Measurements from ENCODE around the gene PPP2R1B. TPM values are rescaled to one million over a fixed set of nuclear protein-coding genes. Genes with fewer than 3 reads are reported as not detected.
"Not testable (repeated sequence)": the region's sequence is repeated elsewhere in the genome, so short reads cannot be mapped to it uniquely, and the experiment has no call there.

The PPP2R1B gene
- total RNA-seq, 1 donor, result 19.9 TPM

GRCh38 chr11:111719379-111719778 lies 46.8 kb downstream of the PPP2R1B start:
- H3K79me2 ChIP-seq (ENCODE audit: insufficient read depth, low read length), result no peaks in the 10 kb centered on the region
- peaks cover 20% of the 10 kb centered on the region for H3K4me1 ChIP-seq (ENCODE audit: insufficient read depth, low read length)
- TF ChIP-seq CTCF (IDR thresholded peaks at IDR 0.05; ENCODE audit: extremely low read depth, low read depth, low read length), result no peak
- no peaks in the 10 kb centered on the region for H4K20me1 ChIP-seq (ENCODE audit: insufficient read depth, low read length)
- DNase-seq (ENCODE audit: insufficient read length, low spot score, missing footprints), result no peak
- H3K27me3 ChIP-seq (ENCODE audit: insufficient read depth, low read length), result no peaks in the 10 kb centered on the region
- no peak overlapping the region for H2AFZ ChIP-seq (ENCODE audit: low read length)
- H3K9me3 ChIP-seq (ENCODE audit: low read depth, low read length), result no peaks in the 10 kb centered on the region
- no peak overlapping the region for H3K4me3 ChIP-seq (ENCODE audit: insufficient read depth, low read length)
- H3K4me2 ChIP-seq (ENCODE audit: insufficient read depth, low read length), result no peak overlapping the region
- H3K27ac ChIP-seq (ENCODE audit: low read depth, low read length), result peak overlapping the region; percentile 10
- H3K36me3 ChIP-seq (ENCODE audit: insufficient read depth, low read length), result peaks cover 44% of the 10 kb centered on the region

- Histone ChIP-seq H4K20me1 (ENCODE audit: insufficient read depth, low read length) (no peaks in the 10 kb centered on the region), H3K9me3 (ENCODE audit: low read depth, low read length) (no peaks in the 10 kb centered on the region), H2AFZ (ENCODE audit: low read length) (no peak overlapping the region), H3K4me1 (ENCODE audit: insufficient read depth, low read length) (peaks cover 20% of the 10 kb centered on the region), H3K27ac (ENCODE audit: low read depth, low read length) (peak overlapping the region; percentile 46), H3K27me3 (ENCODE audit: insufficient read depth, low read length) (no peaks in the 10 kb centered on the region), H3K79me2 (ENCODE audit: insufficient read depth, low read length) (no peaks in the 10 kb centered on the region), H3K36me3 (ENCODE audit: insufficient read depth, low read length) (peaks cover 41% of the 10 kb centered on the region), H3K4me2 (ENCODE audit: insufficient read depth, low read length) (peak overlapping the region; percentile 18), H3K4me3 (ENCODE audit: insufficient read depth, low read length) (no peak overlapping the region)
- TF ChIP-seq CTCF (IDR thresholded peaks at IDR 0.05; ENCODE audit: extremely low read depth, low read depth, low read length), result no peak
- no peak for DNase-seq (ENCODE audit: insufficient read length, low spot score, missing footprints)
Observed at GRCh38 chr11:111718859-111719258, 47.3 kb downstream of the PPP2R1B start.

- Histone ChIP-seq H3K79me2 (ENCODE audit: insufficient read depth, low read length) (no peaks in the 10 kb centered on the region), H2AFZ (ENCODE audit: low read length) (no peak overlapping the region), H3K9me3 (ENCODE audit: low read depth, low read length) (no peaks in the 10 kb centered on the region), H3K27me3 (ENCODE audit: insufficient read depth, low read length) (no peaks in the 10 kb centered on the region), H3K4me3 (ENCODE audit: insufficient read depth, low read length) (no peak overlapping the region), H3K4me2 (ENCODE audit: insufficient read depth, low read length) (peak overlapping the region; percentile 18), H3K27ac (ENCODE audit: low read depth, low read length) (peak overlapping the region; percentile 46), H4K20me1 (ENCODE audit: insufficient read depth, low read length) (no peaks in the 10 kb centered on the region), H3K36me3 (ENCODE audit: insufficient read depth, low read length) (peaks cover 40% of the 10 kb centered on the region), H3K4me1 (ENCODE audit: insufficient read depth, low read length) (peaks cover 20% of the 10 kb centered on the region)
- DNase-seq (ENCODE audit: insufficient read length, low spot score, missing footprints), result no peak
- no peak for TF ChIP-seq CTCF (IDR thresholded peaks at IDR 0.05; ENCODE audit: extremely low read depth, low read depth, low read length)
Observed at GRCh38 chr11:111718436-111718835, 47.8 kb downstream of the PPP2R1B start.

GRCh38 chr11:111717660-111718059 lies 48.5 kb downstream of the PPP2R1B start:
- not testable (repeated sequence) for H3K4me3 ChIP-seq (ENCODE audit: insufficient read depth, low read length); H2AFZ ChIP-seq (ENCODE audit: low read length); H3K27ac ChIP-seq (ENCODE audit: low read depth, low read length); H3K4me2 ChIP-seq (ENCODE audit: insufficient read depth, low read length); H3K27me3 ChIP-seq (ENCODE audit: insufficient read depth, low read length); H3K79me2 ChIP-seq (ENCODE audit: insufficient read depth, low read length); H3K9me3 ChIP-seq (ENCODE audit: low read depth, low read length); H4K20me1 ChIP-seq (ENCODE audit: insufficient read depth, low read length); DNase-seq (ENCODE audit: insufficient read length, low spot score, missing footprints)
- Histone ChIP-seq H3K4me1 (ENCODE audit: insufficient read depth, low read length) (peaks cover 20% of the 10 kb centered on the region), H3K36me3 (ENCODE audit: insufficient read depth, low read length) (peaks cover 34% of the 10 kb centered on the region)
